ENCODE results near the gene LENG1.
"Not testable (repeated sequence)": the region's sequence is repeated elsewhere in the genome, so short reads cannot be mapped to it uniquely, and the experiment has no call there.

Gene LENG1

GRCh38 chr19:54159352-54160181, at the start of gene LENG1:
TSS of gene LENG1 (minus strand) at chr19:54159721. CDS start at chr19:54159695, 26 bp downstream.
- DNase-seq: peak; percentile 100

DNA sequence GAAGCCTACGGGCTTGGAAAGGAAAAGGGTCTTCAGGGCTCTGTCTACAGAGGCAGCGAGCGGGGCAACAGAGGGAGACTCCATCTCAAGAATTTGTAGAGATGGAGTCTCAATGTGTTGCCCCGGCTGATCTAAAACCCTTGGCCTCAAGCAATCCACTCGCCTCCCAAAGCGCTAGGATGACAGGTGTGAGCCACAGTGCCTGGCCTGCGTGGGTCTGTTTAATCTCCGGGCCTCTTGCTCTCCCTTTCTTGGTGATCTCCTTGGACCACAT, 49.2 kb upstream of the LENG1 start:
- no peak for DNase-seq

DNA sequence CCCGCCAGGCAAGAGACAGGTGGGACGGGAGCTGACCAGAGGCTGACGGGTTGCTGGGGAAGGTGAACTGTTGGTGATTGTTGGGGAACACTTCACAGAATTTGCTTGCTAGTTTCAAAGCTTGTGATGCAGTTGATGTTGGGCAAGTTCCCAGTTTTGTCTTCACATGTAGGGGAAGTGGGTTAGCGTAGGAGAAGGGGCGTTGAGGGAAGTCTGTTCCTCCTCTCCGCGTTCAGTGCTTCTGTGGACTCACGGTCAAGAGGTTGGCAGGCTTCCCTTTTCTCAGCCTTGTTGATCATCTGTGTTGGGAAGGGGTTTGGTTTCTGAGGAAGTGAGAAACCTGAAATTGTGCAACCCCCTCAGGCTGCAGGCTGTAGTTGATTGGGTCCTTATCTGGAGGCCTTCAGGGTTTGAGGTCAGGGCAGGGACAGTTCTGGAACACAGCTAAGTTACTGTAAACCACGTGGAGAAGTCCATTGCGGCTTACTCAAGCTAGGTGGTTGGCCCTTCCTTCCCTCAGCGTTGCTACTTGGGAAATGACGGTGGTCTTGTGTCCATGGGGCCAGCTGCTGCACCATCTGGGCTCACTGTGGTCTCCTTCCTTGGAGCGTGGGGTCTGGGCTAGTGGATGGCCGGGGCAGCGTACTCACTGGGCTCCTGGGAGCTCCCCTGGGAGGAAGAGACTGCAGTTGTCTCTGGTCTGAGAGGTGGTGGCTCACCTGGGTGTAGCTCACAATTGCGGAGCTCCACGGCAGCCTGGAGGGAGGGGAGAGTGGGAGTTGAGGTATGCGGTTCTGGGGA, 48.7 kb upstream of the LENG1 start:
- no peak for DNase-seq

DNA sequence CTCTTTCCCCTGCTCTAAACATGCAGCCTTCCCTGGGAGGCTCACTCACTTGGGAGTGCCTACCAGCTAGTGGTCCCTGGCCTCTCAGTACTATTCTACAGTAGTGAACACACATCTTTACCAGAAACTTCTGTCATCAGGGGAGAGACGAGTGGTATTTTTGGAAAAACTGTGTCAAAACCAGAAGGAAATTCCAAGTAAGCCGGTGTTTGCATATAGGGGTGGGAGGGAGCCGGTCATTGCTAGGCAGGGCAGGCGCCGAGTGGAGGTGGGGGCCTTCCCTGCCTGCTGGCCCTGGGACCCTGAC, 48.1 kb upstream of the LENG1 start:
- DNase-seq: no peak

DNA sequence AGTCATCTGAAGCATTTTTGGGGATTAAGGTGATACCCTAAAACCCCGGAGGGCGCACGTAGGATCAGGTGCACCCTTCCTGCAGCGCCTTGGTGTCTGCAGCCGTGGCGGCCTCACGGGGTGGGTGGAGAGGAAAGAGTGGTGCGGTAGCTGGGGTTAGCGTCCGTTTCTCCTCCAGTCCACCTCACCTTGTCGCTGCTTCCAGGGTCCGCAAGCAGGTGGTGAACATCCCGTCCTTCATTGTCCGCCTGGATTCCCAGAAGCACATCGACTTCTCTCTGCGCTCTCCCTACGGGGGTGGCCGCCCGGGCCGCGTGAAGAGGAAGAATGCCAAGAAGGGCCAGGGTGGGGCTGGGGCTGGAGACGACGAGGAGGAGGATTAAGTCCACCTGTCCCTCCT, 47.7 kb upstream of the LENG1 start:
- DNase-seq: not testable (repeated sequence)

DNA sequence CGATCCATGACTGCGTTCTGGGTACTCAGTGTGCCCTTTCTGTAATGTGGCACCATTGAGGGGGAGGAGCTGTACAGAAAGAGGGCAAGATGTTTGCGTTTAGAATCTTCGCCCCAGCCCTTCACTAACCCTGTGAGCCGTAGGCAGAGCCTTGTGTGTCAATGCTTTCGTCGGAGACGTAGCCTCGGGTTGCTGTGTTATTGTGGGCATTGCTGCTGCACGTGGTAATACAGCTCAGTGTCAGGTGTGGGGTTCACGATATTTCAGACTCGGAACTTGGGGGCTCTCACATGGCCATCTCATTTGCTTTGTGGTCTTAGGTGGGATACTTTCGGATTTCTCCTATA, 47.3 kb upstream of the LENG1 start:
- no peak for DNase-seq

- no peak for DNase-seq
Measured at GRCh38 chr19:54206030-54206830, 46.7 kb upstream of the LENG1 start.

DNA sequence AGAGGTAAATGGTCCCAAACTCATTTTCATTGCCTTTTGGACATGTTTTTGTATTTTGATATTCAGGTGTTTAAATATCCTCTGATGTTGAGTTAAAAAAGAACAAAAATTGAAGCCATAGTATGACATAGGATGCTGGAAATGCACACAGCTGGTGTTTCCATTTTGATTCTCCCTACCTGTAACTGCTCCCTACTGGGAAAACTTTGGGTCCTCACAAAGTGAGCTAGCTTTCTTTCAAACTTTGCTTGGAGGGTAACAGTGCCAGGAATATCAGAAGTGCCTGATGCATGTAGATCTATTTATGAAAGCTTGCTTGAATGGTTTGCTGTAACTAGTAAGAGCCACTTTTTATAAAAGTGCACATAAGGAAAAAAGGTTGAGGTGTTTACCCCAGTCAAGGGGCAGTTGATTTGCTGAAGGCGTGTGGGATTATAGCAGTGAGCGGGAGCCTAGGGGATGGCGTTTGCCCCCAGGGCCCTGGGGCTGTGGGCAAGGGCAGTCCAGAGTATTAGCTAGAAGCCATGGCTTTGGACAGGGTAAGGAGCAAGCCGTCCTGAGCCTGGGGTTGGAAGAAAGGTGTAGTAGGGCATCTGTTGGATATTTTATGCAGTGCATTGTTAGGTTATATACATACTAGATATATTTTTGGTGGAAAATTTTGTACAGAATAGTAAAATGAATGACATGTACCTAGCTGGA, 45.4 kb upstream of the LENG1 start:
- DNase-seq: no peak

DNA sequence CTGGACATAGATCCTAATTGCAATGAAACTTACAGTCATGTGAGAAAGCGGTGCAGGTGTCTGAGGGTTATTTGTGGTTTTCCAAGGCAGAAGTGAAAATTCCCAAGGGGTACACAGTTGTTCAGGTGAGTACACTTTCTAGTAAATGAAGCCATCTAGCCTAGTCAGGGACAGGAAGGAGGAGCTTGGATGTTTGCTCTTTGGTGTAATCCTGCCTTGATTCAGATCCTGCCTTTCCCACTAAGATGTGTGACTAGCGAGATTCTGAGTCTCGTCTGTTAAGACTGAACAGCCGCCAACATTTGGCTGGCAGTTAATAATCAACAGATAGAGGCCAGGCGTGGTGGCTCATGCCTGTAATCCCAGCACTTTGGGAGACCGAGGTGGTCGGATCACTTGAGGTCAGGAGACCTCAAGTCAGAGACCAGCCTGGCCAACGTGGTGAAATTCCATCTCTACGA, 43.7 kb upstream of the LENG1 start:
- no peak for DNase-seq

- DNase-seq: no peak
Measured at GRCh38 chr19:54201980-54202379, 42.5 kb upstream of the LENG1 start.

DNA sequence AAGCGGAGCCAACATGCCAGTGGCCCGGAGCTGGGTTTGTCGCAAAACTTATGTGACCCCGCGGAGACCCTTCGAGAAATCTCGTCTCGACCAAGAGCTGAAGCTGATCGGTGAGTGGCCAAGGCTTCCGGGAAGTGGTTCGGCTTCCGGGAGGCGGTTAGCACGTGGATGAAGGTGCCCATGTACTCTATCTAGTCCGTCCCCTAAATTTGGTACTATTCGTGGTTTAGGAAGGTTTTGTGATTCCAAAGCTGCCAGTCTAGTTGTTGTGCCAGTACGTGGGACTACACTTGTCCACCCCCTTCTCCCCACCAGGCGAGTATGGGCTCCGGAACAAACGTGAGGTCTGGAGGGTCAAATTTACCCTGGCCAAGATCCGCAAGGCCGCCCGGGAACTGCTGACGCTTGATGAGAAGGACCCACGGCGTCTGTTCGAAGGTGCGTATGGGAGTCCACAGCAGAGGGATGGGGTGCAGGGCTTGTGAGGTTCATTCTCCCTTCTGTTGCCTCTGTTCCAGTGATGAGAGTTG, 41.7 kb upstream of the LENG1 start:
- DNase-seq: no peak

- no peak for DNase-seq
Measured at GRCh38 chr19:54199401-54199800, 39.9 kb upstream of the LENG1 start.

GRCh38 chr19:54197121-54197520, 37.6 kb upstream of the LENG1 start:
- no peak for DNase-seq

- DNase-seq: no peak
Measured at GRCh38 chr19:54196536-54196935, 37.0 kb upstream of the LENG1 start.

DNA sequence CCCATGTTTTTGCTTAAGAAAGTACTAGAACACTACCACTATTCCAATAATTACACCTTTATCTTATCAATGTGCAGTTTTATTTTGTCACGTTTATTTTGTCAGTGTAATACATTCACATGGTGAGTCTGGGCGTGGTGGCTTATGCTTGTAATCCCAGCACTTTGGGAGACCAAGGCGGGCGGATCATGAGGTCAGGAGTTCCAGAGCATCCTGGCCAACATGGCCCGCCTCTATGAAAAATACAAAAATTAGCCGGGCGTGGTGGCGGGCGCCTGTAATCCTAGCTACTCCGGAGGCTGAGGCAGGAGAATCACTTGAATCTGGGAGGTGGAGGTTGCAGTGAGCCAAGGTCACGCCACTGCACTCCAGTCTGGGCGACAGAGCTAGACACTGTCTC, 34.9 kb upstream of the LENG1 start:
- not testable (repeated sequence) for DNase-seq

- no peak for DNase-seq
Measured at GRCh38 chr19:54193011-54193410, 33.5 kb upstream of the LENG1 start.

DNA sequence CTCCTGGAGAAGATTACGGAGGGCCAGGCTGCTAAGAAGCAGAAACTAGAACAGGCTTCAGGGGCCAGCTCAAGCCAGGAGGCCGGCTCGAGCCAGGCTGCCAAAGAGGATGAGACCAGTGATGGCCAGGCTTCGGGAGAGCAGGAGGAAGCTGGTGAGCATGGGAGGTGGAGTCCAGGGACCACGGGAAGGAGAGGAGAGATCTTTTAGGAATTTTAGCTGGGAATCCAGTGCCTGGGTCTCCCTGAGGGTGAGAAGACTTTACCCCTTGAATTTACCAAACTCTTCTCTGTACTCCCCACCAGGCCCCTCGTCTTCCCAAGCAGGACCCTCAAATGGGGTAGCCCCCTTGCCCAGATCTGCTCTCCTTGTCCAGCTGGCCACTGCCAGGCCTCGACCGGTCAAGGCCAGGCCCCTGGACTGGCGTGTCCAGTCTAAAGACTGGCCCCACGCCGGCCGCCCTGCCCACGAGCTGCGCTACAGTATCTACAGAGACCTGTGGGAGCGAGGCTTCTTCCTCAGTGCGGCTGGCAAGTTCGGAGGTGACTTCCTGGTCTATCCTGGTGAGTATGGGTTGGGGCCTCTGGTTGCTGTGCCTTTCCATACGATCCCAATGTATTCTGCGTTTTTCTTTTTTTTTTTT, 32.4 kb upstream of the LENG1 start:
- DNase-seq: no peak

- peak; percentile 74 for DNase-seq
Measured at GRCh38 chr19:54191011-54191810, 31.7 kb upstream of the LENG1 start, which contains the start of gene TSEN34. TSS of gene TSEN34 (plus strand) at chr19:54191308. CDS start at chr19:54191365, 57 bp downstream.

DNA sequence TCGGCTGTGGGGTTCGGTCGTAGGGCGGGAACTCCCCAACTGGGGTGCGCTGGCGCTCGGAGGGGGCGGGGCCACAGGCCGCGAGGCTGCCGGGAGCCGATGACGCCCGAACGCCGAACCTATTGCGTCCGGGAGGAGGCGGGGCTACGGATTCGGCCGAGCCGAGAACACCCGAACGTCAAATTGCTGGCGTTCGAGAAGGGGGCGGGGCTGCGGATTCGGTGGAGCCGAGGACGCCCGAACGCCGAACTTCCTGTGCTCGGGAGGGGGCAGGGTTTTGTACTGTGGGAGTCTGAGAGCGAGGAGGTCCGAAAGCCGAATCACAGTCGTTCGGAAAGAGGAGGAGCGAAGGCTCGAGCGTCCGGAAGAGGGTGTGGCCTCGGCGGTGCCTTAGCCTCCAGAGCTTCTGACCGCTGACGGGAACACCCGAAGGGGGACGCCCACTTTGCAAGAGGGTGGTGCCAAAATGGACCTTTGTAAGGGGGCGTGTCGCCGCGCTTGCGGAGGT, 31.0 kb upstream of the LENG1 start:
- DNase-seq: peak; percentile 99

- DNase-seq: peak; percentile 100
Measured at GRCh38 chr19:54189735-54190502, 30.4 kb upstream of the LENG1 start.

All from NCI-H446 treated with DMSO at 0.1 percent for 48 hours (cell line).